Activated T-cell treated with anti-CD3 and anti-CD28 coated beads, Interleukin-2, amount 50 U/mL, for 24 hours (primary cell): ENCODE measurements around the gene TAGLN3.

ENCODE experiments used
- DNase-seq: peaks from one replicate; pipeline ENCODE4 v3.0.0-alpha.2; 2020
- H3K27ac Mint-ChIP-seq: 2 replicates; pipeline ENCODE4 v1.8.0; 2020; ENCODE audit warnings: mild to moderate bottlenecking, mixed read lengths
- H3K27me3 Mint-ChIP-seq: 2 replicates; pipeline ENCODE4 v1.8.0; 2020; ENCODE audit warnings: mixed read lengths
- H3K36me3 Mint-ChIP-seq: 2 replicates; pipeline ENCODE4 v1.8.0; 2020; ENCODE audit warnings: low read depth, mixed read lengths
- H3K4me1 Mint-ChIP-seq: 2 replicates; pipeline ENCODE4 v1.8.0; 2020; ENCODE audit warnings: low read depth, mixed read lengths
- H3K4me3 Mint-ChIP-seq: 2 replicates; pipeline ENCODE4 v1.8.0; 2020; ENCODE audit warnings: mild to moderate bottlenecking, moderate library complexity, mixed read lengths
- H3K9me3 Mint-ChIP-seq: 2 replicates; pipeline ENCODE4 v1.8.0; 2020; ENCODE audit warnings: mixed read lengths

Gene TAGLN3

DNA sequence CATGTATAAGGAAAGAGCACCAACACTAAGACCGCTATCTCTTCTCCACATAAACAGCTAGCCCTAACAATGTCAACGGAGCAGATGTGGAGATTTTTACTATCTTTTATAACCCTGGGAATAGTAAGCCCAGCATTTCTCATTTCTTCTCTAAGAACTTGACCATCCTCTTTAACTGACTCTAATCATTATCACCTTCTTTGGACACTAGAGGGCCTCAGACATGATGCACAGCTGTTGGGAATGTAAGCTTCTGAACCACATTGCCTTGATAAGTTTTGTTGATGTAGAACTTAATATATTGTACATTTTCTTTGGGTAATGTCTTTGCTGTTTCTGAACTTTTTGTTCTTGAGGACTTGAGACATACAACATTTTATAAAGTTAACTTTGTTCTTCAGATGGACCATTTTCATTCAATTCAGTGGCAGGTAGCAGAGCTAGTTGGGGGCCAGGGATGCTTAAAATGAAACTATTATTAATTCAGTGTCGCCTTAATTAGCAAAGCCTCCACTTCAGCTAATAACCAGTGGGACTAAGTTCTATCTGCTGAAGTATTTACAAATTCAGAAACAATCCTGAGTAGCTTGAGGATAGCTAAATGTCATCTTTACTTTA lies 9.6 kb upstream of the TAGLN3 start:
- Mint-ChIP-seq H3K4me3 (no peak overlapping the region), H3K27me3 (no peaks in the 10 kb centered on the region), H3K9me3 (no peaks in the 10 kb centered on the region), H3K27ac (no peak overlapping the region), H3K4me1 (peaks cover 42% of the 10 kb centered on the region), H3K36me3 (peaks cover 73% of the 10 kb centered on the region)
- no peak for DNase-seq

DNA sequence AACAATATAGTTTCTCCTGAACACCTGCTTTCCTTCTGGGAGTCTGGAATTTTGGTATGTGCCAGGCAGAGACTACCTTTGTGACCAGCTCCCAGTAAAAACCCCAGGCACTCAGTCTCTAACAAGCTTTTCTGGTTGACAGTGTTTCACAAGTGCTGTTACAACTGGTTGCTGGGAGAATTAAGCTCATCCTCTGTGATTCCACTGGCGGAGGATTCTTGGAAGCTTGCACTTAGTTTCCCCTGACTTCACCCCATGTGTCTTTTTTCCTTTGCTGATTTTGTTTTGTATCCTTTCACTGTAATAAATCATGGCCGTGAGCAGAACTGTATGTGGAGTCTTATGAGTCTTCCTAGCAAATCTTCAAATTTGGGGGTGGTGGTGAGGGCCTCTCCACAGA lies 5.7 kb upstream of the TAGLN3 start:
- Mint-ChIP-seq H3K9me3 (no peaks in the 10 kb centered on the region), H3K27ac (no peak overlapping the region), H3K4me3 (no peak overlapping the region), H3K4me1 (peaks cover 15% of the 10 kb centered on the region), H3K36me3 (peaks cover 39% of the 10 kb centered on the region), H3K27me3 (no peaks in the 10 kb centered on the region)
- DNase-seq: no peak

DNA sequence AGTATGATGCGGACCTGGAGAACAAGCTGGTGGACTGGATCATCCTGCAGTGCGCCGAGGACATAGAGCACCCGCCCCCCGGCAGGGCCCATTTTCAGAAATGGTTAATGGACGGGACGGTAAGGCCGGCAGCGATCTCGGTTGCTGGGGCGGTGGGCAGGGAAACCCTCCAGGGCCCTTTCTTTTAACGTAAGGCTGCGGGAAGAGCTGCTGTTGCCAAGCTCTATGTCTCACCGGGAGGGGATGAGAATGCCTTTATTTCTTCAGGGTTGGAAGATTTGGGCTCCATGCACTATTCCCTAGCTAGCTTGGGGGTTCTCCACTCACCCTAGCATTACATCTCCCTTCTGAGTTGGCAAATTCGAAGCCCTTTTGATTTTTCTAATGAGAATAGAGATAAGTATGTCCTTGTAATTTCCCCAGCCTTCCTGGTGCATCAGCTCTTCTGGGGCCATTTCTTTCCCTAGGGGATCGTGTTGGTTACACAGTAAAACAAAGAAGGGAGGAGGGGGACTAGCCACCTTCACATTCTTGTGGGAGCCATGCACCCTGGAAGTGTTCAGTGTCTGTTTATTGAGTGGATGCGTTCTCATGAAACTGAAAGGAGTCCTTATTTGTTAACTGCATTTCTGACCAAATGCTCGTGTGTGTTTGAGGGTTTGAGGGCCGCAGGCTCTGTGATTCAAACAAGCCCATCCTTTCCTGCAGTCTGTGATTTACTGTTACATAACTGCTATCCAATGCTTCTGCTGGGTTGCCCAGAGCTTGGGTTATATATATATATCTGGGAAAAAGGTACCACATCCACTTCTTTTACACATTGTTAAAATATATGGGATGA lies 982 bp downstream of the TAGLN3 start:
- no peaks in the 10 kb centered on the region for H3K27me3 Mint-ChIP-seq
- no peak for DNase-seq
- H3K4me3 Mint-ChIP-seq: peak overlapping the region; percentile 65
- H3K36me3 Mint-ChIP-seq: no peaks in the 10 kb centered on the region
- H3K27ac Mint-ChIP-seq: no peak overlapping the region
- no peaks in the 10 kb centered on the region for H3K9me3 Mint-ChIP-seq
- peaks cover 61% of the 10 kb centered on the region for H3K4me1 Mint-ChIP-seq

DNA sequence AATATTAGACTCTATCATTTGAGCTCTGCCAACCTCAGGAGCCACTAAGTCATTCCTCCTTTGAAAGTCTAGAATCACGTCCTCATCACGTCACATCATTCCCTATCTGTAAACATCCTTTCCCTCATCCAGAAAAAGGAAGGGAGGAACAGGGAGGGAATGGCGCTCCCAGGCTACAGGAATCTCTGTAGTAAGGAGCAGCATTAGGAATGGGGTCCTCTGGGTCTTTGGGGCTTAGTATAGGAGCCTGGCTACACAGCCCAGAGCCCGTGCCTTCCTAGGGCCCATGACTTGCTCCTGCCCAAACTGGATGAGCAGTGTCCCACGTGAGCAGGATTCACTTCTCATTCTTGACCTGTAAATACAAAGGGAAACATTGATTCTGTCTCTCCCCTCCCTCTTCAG lies 1.6 kb downstream of the TAGLN3 start:
- Mint-ChIP-seq H3K27me3 (no peaks in the 10 kb centered on the region), H3K4me1 (peaks cover 67% of the 10 kb centered on the region), H3K27ac (no peak overlapping the region), H3K4me3 (no peak overlapping the region), H3K9me3 (no peaks in the 10 kb centered on the region), H3K36me3 (no peaks in the 10 kb centered on the region)
- no peak for DNase-seq

DNA sequence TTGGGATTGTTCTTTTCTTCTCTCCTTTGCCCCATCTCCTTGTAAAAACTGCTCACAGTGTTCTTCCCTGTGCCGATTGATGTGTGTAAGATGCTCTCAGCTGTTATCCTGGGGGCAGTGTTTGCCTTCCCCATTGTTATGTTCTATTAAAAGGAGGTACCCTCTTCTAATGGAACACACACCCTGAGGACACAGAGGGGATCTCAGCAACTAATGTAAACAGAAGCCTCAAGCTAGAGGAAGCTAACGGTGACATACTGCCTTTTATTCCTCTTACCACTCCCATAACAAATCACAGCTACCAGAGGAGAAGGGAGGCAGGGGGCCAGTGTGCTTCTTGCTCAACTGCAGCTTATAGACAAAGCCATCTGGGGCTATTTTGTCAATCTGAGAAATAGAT lies 2.2 kb downstream of the TAGLN3 start:
- Mint-ChIP-seq H3K27ac (no peak overlapping the region), H3K27me3 (no peaks in the 10 kb centered on the region), H3K9me3 (no peaks in the 10 kb centered on the region), H3K4me1 (peaks cover 64% of the 10 kb centered on the region), H3K36me3 (no peaks in the 10 kb centered on the region), H3K4me3 (no peak overlapping the region)
- DNase-seq: no peak

DNA sequence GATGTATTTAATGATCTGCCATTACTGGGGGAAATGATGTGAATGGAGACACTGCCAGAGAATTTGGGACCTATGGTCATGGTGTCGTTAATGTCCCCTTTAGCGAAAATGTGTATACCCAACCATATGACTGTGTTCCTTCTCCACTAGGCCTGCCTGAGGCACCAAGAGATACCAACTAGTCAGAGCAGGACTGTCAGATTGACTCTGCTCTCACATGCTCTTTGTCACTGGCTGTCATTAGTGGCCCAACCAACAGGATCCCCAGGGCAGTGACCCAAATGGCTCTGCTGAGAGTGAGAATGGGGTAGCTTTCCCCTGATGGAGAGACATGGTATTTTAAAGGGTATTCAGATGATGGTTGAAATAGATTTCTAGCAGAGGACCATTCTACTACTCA lies 2.8 kb downstream of the TAGLN3 start:
- DNase-seq: no peak

DNA sequence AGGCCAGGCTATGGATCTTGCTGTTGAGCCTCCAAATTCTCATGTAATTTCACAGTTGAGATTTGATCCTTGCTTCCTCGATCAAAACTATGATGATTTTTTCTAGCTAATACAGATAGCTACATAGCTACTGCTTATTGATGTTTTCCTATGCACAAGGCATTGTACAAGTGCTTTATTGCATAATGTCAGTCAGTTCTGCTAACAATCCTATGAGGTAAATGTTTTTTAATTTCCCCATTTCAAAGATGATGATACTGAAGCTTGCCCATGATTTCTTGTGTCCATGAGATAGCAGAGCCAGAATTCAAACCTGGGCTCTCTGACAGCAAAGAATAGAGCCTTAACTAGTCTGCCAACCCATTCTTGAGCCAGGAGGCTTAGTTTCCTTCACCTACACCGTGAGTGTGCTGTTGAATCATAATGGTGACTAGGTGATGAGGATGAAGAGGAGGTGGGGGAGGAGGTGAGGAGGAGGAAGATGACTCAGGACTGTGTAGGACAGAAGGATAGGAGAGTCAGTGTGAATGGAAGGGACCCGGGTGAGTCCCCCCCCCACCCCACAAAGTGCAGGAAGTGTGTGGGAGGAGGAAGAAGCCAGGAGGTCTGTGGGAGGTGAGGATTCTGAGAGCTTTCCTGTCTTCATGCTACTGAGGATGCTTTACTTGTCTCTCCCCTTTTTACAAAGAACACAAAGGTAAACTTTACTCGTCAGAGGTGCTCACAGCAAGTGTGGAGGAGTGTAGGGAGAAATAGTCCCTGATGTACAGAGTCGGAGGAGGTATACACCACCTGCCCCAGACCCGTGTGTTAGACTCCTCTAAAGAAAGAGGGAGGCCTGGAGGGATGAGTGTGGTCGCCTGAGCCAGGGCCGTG lies 3.6 kb downstream of the TAGLN3 start:
- H3K4me1 Mint-ChIP-seq: peaks cover 70% of the 10 kb centered on the region
- H3K36me3 Mint-ChIP-seq: no peaks in the 10 kb centered on the region
- peak overlapping the region; percentile 94 for H3K27ac Mint-ChIP-seq
- H3K4me3 Mint-ChIP-seq: peak overlapping the region; percentile 59
- peak; percentile 72 for DNase-seq
- H3K9me3 Mint-ChIP-seq: no peaks in the 10 kb centered on the region
- H3K27me3 Mint-ChIP-seq: no peaks in the 10 kb centered on the region

More for the DNA sequence above, 2.8 kb downstream of the TAGLN3 start:
- Mint-ChIP-seq H3K4me1 (peaks cover 64% of the 10 kb centered on the region), H3K27ac (peak overlapping the region; percentile 94), H3K9me3 (no peaks in the 10 kb centered on the region), H3K36me3 (no peaks in the 10 kb centered on the region), H3K4me3 (no peak overlapping the region), H3K27me3 (no peaks in the 10 kb centered on the region)

DNA sequence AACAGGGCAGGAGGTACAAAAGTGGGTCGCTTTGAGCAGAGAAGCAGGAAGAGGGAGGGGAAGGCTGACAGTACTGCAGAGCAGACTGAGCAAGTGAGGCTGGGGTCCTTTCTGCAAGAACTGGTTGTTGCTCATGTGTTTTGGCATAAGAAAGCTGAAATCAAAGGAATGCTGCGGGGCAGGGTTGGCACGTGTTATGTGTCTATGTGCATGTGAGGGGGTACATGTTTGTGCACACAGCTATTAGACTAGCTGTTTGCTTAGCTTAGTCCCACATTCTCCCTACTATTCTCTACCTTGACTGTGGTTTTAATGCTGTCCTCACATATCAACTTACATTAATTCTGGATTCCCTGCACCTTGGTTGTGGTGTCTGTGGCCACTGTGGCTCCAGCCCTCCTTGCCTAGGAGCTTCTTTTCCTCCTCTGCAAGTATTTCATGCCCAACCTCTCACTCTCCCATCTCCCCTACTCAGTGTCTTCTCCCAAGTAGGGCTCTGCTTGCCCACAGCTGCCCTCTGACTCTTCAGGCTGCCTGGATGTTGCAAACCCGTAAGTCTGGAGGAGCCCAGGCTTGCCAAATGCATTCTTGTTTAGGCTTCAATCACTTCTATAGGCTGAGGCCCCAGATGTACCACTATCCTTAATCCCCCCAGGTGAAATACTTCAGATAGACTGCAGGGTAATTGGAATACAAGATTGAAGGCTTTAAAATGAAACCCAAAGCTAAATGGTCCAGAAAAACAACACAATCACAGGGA lies 4.8 kb downstream of the TAGLN3 start:
- Mint-ChIP-seq H3K9me3 (no peaks in the 10 kb centered on the region), H3K36me3 (no peaks in the 10 kb centered on the region), H3K4me1 (peaks cover 68% of the 10 kb centered on the region), H3K27ac (peak overlapping the region; percentile 94), H3K4me3 (peak overlapping the region; percentile 59), H3K27me3 (no peaks in the 10 kb centered on the region)
- no peak for DNase-seq

DNA sequence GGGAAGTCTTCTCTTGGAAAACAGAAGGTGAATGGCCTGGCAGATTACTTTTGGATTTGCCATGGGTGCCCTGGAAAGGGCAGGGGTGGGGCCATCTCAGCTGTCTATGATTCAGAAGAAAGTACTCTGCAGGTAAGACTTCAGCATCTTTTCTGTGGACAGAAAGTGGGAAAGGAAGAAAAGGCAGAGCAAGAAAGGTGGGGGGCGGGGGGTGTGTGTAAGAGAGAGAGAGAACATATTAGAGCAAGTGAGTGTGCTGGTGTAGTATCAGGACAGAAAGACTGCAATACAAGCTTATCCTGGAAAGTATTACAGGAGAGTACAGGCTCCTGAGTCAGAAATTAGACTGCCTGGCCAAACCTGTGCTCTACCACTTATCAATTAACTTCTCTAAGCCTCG lies 5.5 kb downstream of the TAGLN3 start:
- Mint-ChIP-seq H3K4me3 (no peak overlapping the region), H3K27me3 (no peaks in the 10 kb centered on the region), H3K4me1 (peaks cover 61% of the 10 kb centered on the region), H3K27ac (peak overlapping the region; percentile 94), H3K9me3 (no peaks in the 10 kb centered on the region), H3K36me3 (no peaks in the 10 kb centered on the region)
- no peak for DNase-seq

DNA sequence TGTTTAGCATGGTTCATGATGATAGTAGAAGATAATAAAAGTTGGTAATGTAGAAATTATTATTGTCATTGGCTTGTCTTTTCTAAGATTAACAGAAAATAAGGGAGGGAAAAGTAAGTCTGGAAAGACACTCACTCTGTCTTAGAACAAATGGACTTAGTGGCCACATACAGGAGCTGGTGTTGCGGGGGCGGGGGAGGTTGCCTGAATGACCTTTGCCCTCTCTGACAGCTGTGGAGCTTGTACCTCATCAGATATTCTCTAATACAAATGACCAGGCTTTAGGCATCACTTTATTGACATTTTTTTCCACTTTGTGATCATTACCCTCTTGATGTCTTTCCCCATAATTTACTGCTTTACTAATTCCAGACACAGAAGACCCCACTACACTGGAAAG lies 5.9 kb downstream of the TAGLN3 start:
- Mint-ChIP-seq H3K36me3 (no peaks in the 10 kb centered on the region), H3K27ac (peak overlapping the region; percentile 94), H3K9me3 (no peaks in the 10 kb centered on the region), H3K4me1 (peaks cover 58% of the 10 kb centered on the region), H3K4me3 (no peak overlapping the region), H3K27me3 (no peaks in the 10 kb centered on the region)
- DNase-seq: no peak

DNA sequence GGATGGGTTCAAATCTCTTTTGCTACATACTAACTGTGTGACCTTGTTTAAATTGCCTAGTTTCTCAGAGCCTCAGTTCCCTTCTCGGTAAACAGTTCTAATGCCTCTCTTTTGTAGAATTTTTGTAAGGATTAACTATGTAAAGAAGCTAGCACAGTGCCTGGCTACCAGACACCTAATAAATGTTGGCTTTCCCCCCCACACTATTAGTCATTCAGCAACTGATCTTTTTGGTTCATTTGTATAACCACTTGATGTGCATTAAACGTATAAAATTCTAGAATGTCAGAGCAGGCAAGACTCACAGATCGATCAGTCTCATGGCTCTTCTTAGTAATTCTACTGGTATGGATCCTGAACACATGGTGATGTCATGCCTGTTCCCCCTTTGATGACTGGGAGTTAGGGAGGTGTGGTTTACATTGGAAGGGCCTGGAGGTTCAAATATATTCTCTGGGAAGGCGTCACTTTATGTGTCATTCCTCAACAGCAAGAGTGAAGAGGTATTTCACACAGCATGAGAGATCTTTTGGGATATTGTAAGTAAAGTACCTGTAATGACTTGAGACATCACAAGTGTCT lies 6.5 kb downstream of the TAGLN3 start:
- Mint-ChIP-seq H3K36me3 (no peaks in the 10 kb centered on the region), H3K4me3 (no peak overlapping the region), H3K9me3 (no peaks in the 10 kb centered on the region), H3K4me1 (peaks cover 55% of the 10 kb centered on the region), H3K27ac (peak overlapping the region; percentile 94), H3K27me3 (no peaks in the 10 kb centered on the region)
- no peak for DNase-seq

DNA sequence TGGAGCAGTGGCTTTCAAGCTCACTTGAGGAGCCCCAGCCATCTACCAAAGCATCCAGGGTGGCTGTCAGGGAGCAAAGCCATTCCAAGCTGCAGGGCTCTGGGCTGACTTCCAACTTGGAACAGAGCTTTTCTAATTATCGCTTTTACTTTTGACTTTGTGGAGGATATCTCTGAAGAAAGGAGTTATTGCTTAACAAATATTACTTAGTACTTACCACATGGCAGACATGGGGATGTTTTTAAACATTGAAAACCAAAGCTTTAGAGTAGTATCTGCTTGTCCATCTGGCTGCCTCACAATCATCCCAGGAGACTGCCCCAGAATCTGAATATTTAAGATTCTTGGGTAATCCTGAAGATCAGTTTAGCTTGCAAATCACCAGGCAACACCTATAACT lies 8.9 kb downstream of the TAGLN3 start:
- H3K27me3 Mint-ChIP-seq: no peaks in the 10 kb centered on the region
- no peaks in the 10 kb centered on the region for H3K9me3 Mint-ChIP-seq
- no peaks in the 10 kb centered on the region for H3K36me3 Mint-ChIP-seq
- no peak overlapping the region for H3K27ac Mint-ChIP-seq
- no peak overlapping the region for H3K4me3 Mint-ChIP-seq
- H3K4me1 Mint-ChIP-seq: peaks cover 36% of the 10 kb centered on the region
- DNase-seq: no peak

DNA sequence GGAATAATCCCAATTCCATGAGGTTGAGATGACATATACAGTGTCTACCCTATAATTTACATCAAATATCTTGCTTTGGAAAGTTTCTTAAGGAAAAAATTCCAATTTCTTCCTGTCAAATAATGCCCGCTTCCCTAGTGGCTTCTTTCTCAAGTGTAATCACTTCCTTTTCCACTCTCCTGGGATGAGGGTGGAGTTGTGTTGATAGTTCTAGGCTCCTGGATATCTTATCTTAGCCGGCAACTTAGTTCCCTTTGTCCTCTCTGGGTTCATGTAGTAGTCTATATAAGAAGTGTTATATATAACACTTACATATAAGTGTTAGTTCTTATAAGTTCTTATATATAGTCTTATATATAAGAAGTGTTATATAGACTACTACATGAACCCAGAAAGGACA lies 10.9 kb downstream of the TAGLN3 start:
- Mint-ChIP-seq H3K27me3 (no peaks in the 10 kb centered on the region), H3K27ac (no peak overlapping the region), H3K9me3 (no peaks in the 10 kb centered on the region), H3K4me1 (peaks cover 30% of the 10 kb centered on the region), H3K36me3 (no peaks in the 10 kb centered on the region), H3K4me3 (no peak overlapping the region)
- DNase-seq: no peak

DNA sequence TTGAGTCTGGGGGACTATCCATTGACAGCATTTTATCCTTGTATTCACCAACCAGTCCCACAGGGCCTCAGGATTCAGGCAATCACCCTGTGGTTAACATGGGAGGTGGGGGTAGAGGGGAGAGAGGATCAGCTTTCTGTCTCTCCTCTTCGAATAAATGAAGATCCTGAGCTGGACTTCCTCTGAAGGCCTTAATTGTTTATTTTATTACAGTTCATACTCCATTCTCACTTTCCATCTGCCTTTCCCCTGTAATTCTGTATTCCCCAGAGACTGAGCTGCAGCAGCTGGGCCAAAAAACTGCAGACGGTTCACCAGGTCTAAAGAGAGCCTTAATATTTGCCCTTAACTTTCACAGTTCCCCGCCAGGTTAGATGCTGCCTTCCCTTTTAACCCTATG lies 11.9 kb downstream of the TAGLN3 start:
- H3K27me3 Mint-ChIP-seq: no peaks in the 10 kb centered on the region
- H3K9me3 Mint-ChIP-seq: no peaks in the 10 kb centered on the region
- no peaks in the 10 kb centered on the region for H3K36me3 Mint-ChIP-seq
- peaks cover 22% of the 10 kb centered on the region for H3K4me1 Mint-ChIP-seq
- no peak for DNase-seq
- H3K27ac Mint-ChIP-seq: no peak overlapping the region
- no peak overlapping the region for H3K4me3 Mint-ChIP-seq
